ENCODE results near the gene NLGN3. TPM values are rescaled to one million over a fixed set of nuclear protein-coding genes. Genes with fewer than 3 reads are reported as not detected.
A peak's percentile ranks its signal among the peaks of the same experiment; 100 is the strongest.

The NLGN3 gene
- polyA plus RNA-seq, 1 experiment, result 0.27 TPM

GRCh38 chrX:71098302-71098701 lies 46.3 kb upstream of the NLGN3 start:
- ChIA-PET POLR2A (no interaction called here), CTCF (interaction anchor here (1.2 kb wide), 1 partner anchor 20 kb away, joined by 3 read pairs; the partner anchor contains the start of gene MED12)
- peak; percentile 57 for TF ChIP-seq CTCF (IDR thresholded peaks at IDR 0.05; ENCODE audit: insufficient read depth, low read depth, low read length)
- no peaks in the 10 kb centered on the region; the same call in 1 of the 2 replicates for H3K27me3 ChIP-seq (ENCODE audit: control insufficient read depth, insufficient read depth, low read length)
- H3K36me3 ChIP-seq (ENCODE audit: control insufficient read depth, insufficient read depth, low read length), result no peaks in the 10 kb centered on the region
- H3K4me3 ChIP-seq (ENCODE audit: low read depth, low read length), result no peak overlapping the region
- no peak for DNase-seq (ENCODE audit: low read depth)

DNA sequence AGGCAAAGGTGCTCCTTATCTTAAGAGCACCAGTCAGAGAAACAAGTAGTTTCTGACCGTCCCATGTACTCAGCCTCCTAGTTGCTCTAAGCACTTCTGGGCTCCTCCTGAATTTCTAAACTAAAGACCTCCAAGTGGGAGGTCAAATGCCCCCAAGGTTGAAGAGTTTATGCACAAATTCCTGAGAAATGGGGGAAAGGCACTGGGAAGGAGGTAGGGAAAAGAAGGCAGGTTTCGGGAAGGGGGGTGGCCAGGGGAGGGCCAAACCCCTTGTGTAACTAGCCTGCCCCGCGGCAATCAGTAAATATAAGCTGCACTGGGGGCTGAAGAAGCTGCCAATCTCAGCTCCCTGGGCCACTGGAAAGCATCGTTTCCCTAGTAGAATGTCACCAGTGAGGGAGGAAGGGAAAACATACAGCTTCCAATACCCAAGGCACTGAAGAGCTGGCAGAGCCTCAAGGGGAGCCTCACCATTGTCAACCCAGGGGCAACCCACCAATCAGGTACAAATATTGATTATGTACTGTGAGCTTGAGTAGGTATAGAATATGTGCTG lies 45.6 kb upstream of the NLGN3 start:
- ChIA-PET CTCF (interaction anchor here (1.1 to 1.4 kb wide), 2 partner anchors 11 to 30 kb away, joined by 4 to 5 read pairs; no protein-coding TSS in a partner anchor), POLR2A (no interaction called here)

GRCh38 chrX:71099736-71100135 lies 44.9 kb upstream of the NLGN3 start:
- CTCF ChIA-PET, result interaction anchor here (1.1 to 1.4 kb wide), 2 partner anchors 10 to 29 kb away, joined by 4 to 5 read pairs; no protein-coding TSS in a partner anchor
- no peak for TF ChIP-seq CTCF (IDR thresholded peaks at IDR 0.05; ENCODE audit: insufficient read depth, low read depth, low read length)
- POLR2A ChIA-PET, result no interaction called here
- H3K27me3 ChIP-seq (ENCODE audit: control insufficient read depth, insufficient read depth, low read length), result no peaks in the 10 kb centered on the region; the same call in 1 of the 2 replicates
- H3K4me3 ChIP-seq (ENCODE audit: low read depth, low read length), result no peak overlapping the region
- H3K36me3 ChIP-seq (ENCODE audit: control insufficient read depth, insufficient read depth, low read length), result no peaks in the 10 kb centered on the region
- no peak for DNase-seq (ENCODE audit: low read depth)

More for the DNA sequence above, 45.6 kb upstream of the NLGN3 start:
- TF ChIP-seq CTCF (IDR thresholded peaks at IDR 0.05; ENCODE audit: insufficient read depth, low read depth, low read length), result no peak
- no peak for DNase-seq (ENCODE audit: low read depth)
- no peaks in the 10 kb centered on the region; the same call in 1 of the 2 replicates for H3K27me3 ChIP-seq (ENCODE audit: control insufficient read depth, insufficient read depth, low read length)
- H3K4me3 ChIP-seq (ENCODE audit: low read depth, low read length), result no peak overlapping the region
- no peaks in the 10 kb centered on the region for H3K36me3 ChIP-seq (ENCODE audit: control insufficient read depth, insufficient read depth, low read length)

- DNase-seq (ENCODE audit: low read depth), result no peak
- Histone ChIP-seq H3K36me3 (ENCODE audit: control insufficient read depth, insufficient read depth, low read length) (no peaks in the 10 kb centered on the region), H3K27me3 (ENCODE audit: control insufficient read depth, insufficient read depth, low read length) (no peaks in the 10 kb centered on the region; the same call in 1 of the 2 replicates), H3K4me3 (ENCODE audit: low read depth, low read length) (no peak overlapping the region)
- CTCF ChIA-PET, result interaction anchor here (0.6 to 1.7 kb wide), 2 partner anchors 10 to 28 kb away, joined by 3 to 5 read pairs; no protein-coding TSS in a partner anchor
- POLR2A ChIA-PET, result no interaction called here
- no peak for TF ChIP-seq CTCF (IDR thresholded peaks at IDR 0.05; ENCODE audit: insufficient read depth, low read depth, low read length)
These were observed 43.8 kb upstream of the NLGN3 start for GRCh38 chrX:71100581-71101505.

GRCh38 chrX:71102292-71102691 lies 42.3 kb upstream of the NLGN3 start:
- ChIA-PET CTCF (interaction anchor here (0.6 to 1.7 kb wide), 2 partner anchors 27 to 92 kb away, joined by 3 to 5 read pairs; no protein-coding TSS in a partner anchor), POLR2A (no interaction called here)
- Histone ChIP-seq H3K36me3 (ENCODE audit: control insufficient read depth, insufficient read depth, low read length) (no peaks in the 10 kb centered on the region), H3K27me3 (ENCODE audit: control insufficient read depth, insufficient read depth, low read length) (no peaks in the 10 kb centered on the region), H3K4me3 (ENCODE audit: low read depth, low read length) (no peak overlapping the region)
- no peak for TF ChIP-seq CTCF (IDR thresholded peaks at IDR 0.05; ENCODE audit: insufficient read depth, low read depth, low read length)
- DNase-seq (ENCODE audit: low read depth), result no peak
